Calu3 (cell line): ENCODE results near the gene ST8SIA1. TPM values are rescaled to one million over a fixed set of nuclear protein-coding genes. Genes with fewer than 3 reads are reported as not detected.

Experiments
- BruUV-seq: library from RNA; stranded (reverse); fragments of 400-500 nt; replicated peaks from 2 replicates; lab custom pipeline; 2021; lab: Mats Ljungman, UMichigan
- CTCF ChIA-PET: fragments of 300-600 bp; sonication (Branson Sonifier 250); formaldehyde crosslinking; loops from one replicate; lab custom pipeline; 2022; ENCODE audit warnings: antibody characterized with exemption; lab: Charles Lee
- DNase-seq: peaks from one replicate; pipeline ENCODE4 v3.0.0; 2022
- H3K27ac Mint-ChIP-seq: one replicate; pipeline ENCODE4 v1.8.0; 2022; ENCODE audit warnings: mixed read lengths; ENCODE audit not compliant: unreplicated experiment
- H3K27me3 Mint-ChIP-seq: one replicate; pipeline ENCODE4 v1.8.0; 2022; ENCODE audit warnings: mixed read lengths; ENCODE audit not compliant: unreplicated experiment
- H3K36me3 Mint-ChIP-seq: one replicate; pipeline ENCODE4 v1.8.0; 2022; ENCODE audit warnings: mild to moderate bottlenecking, moderate library complexity, mixed read lengths; ENCODE audit not compliant: insufficient read depth, unreplicated experiment
- H3K4me1 Mint-ChIP-seq: one replicate; pipeline ENCODE4 v1.8.0; 2022; ENCODE audit warnings: mild to moderate bottlenecking, low read depth, mixed read lengths; ENCODE audit not compliant: unreplicated experiment
- H3K4me3 Mint-ChIP-seq: one replicate; pipeline ENCODE4 v1.8.0; 2022; ENCODE audit warnings: mild to moderate bottlenecking, low read depth, moderate library complexity, mixed read lengths; ENCODE audit not compliant: unreplicated experiment
- H3K9me3 Mint-ChIP-seq: one replicate; pipeline ENCODE4 v1.8.0; 2022; ENCODE audit warnings: low read depth, mixed read lengths; ENCODE audit not compliant: unreplicated experiment
- intact Hi-C: fragments of 100-400 bp; cut with micrococcal nuclease; formaldehyde crosslinking; loops from one replicate; pipeline ENCODE4 v1.10.0; 2022; ENCODE audit not compliant: unreplicated experiment
- total RNA-seq: library from RNA; stranded (reverse); gene quantifications from 2 replicates; pipeline ENCODE4 v1.2.3, GENCODE V29; 2022
- TF ChIP-seq, protein P1 (sequence below): fragments of 200-600 bp; IDR thresholded peaks from one replicate; pipeline ENCODE4 v1.8.0; 2022; ENCODE audit warnings: antibody characterized with exemption; ENCODE audit not compliant: unreplicated experiment

The ST8SIA1 gene
- total RNA-seq, 1 experiment from 2014 or later: not detected

DNA sequence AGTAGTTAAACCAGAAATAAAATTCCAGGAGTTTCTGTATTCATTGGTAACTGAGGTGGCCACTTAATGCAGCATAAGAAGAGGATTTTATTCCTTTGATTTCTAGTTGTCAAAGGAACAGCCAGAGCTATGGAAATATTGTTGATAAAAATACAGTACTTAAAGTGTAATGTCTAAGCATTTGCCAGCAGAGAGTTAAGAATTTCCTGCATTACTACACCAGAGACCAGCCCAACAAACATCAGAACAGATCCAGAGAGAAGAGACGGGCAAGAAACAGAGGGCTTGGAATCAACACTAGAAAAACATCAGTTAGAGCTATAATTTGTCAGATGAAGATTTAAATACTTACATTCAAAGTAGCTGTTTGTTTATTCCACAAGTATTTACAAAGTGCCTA, 77.9 kb downstream of the ST8SIA1 start:
- TF ChIP-seq, protein P1, sequence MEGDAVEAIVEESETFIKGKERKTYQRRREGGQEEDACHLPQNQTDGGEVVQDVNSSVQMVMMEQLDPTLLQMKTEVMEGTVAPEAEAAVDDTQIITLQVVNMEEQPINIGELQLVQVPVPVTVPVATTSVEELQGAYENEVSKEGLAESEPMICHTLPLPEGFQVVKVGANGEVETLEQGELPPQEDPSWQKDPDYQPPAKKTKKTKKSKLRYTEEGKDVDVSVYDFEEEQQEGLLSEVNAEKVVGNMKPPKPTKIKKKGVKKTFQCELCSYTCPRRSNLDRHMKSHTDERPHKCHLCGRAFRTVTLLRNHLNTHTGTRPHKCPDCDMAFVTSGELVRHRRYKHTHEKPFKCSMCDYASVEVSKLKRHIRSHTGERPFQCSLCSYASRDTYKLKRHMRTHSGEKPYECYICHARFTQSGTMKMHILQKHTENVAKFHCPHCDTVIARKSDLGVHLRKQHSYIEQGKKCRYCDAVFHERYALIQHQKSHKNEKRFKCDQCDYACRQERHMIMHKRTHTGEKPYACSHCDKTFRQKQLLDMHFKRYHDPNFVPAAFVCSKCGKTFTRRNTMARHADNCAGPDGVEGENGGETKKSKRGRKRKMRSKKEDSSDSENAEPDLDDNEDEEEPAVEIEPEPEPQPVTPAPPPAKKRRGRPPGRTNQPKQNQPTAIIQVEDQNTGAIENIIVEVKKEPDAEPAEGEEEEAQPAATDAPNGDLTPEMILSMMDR: no peak
- DNase-seq: no peak
- intact Hi-C loops: no loop called here
- Mint-ChIP-seq H3K4me1 (no peaks in the 10 kb centered on the region), H3K36me3 (no peaks in the 10 kb centered on the region), H3K4me3 (no peak overlapping the region), H3K27ac (no peak overlapping the region), H3K9me3 (no peaks in the 10 kb centered on the region), H3K27me3 (peaks cover 28% of the 10 kb centered on the region)
- CTCF ChIA-PET: no interaction called here
- no TSS peak for BruUV-seq

DNA sequence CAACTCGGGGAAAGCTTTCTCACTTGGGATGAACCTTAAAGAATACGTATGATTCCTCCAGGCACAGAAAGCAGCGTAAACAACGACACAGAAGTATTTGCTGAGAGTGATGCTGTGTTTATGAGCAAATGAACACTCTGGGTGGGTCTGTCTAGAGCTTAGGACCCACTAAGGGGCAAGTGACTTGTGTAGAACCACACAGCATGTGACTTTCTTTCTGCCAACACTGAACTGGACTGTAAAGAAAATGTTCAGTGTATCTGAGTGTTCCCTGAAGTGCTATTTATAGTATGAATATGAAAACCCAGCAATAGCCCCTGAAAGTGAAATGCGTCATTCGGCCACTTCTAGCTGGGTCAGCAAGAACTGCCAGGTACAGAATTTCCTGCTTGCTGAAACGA, 78.5 kb downstream of the ST8SIA1 start:
- Mint-ChIP-seq H3K4me1 (no peaks in the 10 kb centered on the region), H3K27me3 (peaks cover 28% of the 10 kb centered on the region), H3K27ac (no peak overlapping the region), H3K9me3 (no peaks in the 10 kb centered on the region), H3K4me3 (no peak overlapping the region), H3K36me3 (no peaks in the 10 kb centered on the region)
- intact Hi-C loops: no loop called here
- no TSS peak for BruUV-seq
- TF ChIP-seq, protein P1: no peak
- DNase-seq: no peak
- CTCF ChIA-PET: no interaction called here

DNA sequence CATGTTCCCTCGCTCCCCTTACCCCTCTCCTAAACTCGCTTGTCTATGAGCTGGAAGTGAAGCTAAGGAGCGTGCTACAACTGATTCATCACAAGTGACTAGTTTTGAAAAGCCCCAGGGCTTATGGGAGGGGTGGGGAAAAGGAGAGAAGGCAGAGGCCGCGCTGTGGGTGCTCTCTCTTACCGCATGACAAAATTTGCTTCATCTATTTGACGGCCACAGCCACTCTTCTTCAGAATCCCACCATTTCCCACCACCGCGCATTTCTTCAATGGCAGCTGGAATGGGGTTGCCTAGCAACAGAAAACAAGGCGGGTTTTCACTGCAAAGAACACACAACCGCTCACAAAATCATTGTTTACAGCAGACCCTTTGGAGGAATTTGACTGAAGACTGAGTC, 79.4 kb downstream of the ST8SIA1 start:
- H3K36me3 Mint-ChIP-seq: no peaks in the 10 kb centered on the region
- no peak overlapping the region for H3K4me3 Mint-ChIP-seq
- no peak for DNase-seq
- intact Hi-C loops: no loop called here
- no peaks in the 10 kb centered on the region for H3K4me1 Mint-ChIP-seq
- no peak overlapping the region for H3K27ac Mint-ChIP-seq
- no peaks in the 10 kb centered on the region for H3K9me3 Mint-ChIP-seq
- CTCF ChIA-PET: no interaction called here
- no TSS peak for BruUV-seq
- TF ChIP-seq, protein P1: no peak
- peaks cover 28% of the 10 kb centered on the region for H3K27me3 Mint-ChIP-seq

DNA sequence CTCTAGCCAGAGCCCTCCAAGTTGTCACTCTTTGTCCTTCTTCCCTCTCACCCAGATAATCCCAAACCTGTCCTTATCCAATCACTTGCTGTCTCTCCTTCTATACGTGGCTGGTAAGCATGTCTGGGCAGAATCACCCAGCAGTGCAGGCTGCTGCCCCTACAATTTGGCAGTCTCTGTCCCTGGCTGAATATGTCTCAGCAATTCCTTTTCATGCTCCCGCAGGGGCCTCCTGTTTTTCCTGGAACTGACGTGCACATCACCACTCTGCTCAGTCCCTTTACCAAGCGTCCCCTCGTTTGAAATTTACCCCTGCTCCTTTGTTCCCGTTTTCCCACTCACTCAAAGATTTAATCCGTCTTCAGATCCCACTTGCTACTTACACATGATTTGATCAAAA, 80.0 kb downstream of the ST8SIA1 start:
- Mint-ChIP-seq H3K36me3 (no peaks in the 10 kb centered on the region), H3K9me3 (no peaks in the 10 kb centered on the region), H3K4me1 (no peaks in the 10 kb centered on the region), H3K4me3 (no peak overlapping the region), H3K27ac (no peak overlapping the region), H3K27me3 (peaks cover 28% of the 10 kb centered on the region)
- TF ChIP-seq, protein P1: no peak
- intact Hi-C loops: no loop called here
- CTCF ChIA-PET: no interaction called here
- DNase-seq: no peak
- BruUV-seq: no TSS peak
